ENCODE measurements around the gene RCOR3.
"Not testable (repeated sequence)": the region's sequence is repeated elsewhere in the genome, so short reads cannot be mapped to it uniquely, and the experiment has no call there.

DNA sequence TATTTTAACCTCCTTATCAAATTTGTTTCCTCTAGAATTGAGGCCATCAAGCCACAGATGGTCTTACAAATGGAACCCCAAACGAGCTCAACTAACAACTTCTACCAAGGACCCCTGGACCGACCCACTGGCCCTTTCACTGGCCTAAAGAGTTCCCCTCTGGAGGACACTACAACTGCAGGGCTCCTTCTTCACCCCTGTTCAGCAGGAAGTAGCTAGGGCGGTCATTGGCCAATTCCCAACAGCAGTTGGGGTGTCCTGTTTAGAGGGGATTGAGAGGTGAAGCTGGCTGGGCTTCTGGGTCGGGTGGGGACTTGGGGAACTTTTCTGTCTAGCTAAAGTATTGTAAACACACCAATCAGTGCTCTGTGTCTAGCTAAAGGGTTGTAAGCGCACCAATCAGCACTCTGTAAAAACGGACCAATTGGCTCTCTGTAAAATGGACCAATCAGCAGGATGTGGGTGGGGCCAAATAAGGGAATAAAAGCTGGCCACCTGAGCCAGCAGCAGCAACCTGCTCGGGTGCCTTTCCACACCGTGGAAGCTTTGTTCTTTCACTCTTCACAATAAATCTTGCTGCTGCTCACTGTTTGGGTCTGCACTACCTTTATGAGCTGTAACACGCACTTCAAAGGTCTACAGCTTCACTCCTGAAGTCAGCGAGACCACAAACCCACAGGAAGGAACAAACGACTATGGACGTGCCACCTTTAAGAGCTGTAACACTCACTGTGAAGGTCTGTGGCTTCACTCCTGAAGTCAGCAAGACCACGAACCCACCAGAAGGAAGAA, 30.4 kb upstream of the RCOR3 start:
- TF ChIP-seq, protein P1, sequence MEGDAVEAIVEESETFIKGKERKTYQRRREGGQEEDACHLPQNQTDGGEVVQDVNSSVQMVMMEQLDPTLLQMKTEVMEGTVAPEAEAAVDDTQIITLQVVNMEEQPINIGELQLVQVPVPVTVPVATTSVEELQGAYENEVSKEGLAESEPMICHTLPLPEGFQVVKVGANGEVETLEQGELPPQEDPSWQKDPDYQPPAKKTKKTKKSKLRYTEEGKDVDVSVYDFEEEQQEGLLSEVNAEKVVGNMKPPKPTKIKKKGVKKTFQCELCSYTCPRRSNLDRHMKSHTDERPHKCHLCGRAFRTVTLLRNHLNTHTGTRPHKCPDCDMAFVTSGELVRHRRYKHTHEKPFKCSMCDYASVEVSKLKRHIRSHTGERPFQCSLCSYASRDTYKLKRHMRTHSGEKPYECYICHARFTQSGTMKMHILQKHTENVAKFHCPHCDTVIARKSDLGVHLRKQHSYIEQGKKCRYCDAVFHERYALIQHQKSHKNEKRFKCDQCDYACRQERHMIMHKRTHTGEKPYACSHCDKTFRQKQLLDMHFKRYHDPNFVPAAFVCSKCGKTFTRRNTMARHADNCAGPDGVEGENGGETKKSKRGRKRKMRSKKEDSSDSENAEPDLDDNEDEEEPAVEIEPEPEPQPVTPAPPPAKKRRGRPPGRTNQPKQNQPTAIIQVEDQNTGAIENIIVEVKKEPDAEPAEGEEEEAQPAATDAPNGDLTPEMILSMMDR (conservative IDR thresholded peaks at IDR 0.05): not testable (repeated sequence)
- TF ChIP-seq ZFX (IDR thresholded peaks at IDR 0.05): not testable (repeated sequence)

Data from C4-2B (cell line).